GM18519 (cell line): ENCODE results near the gene LY9.

Experiments
- ATAC-seq: cut with Tn5 transposase; IDR thresholded peaks from one replicate; pipeline ENCODE4 v1.9.1; 2021; ENCODE audit warnings: mild to moderate bottlenecking, moderate library complexity; ENCODE audit not compliant: unreplicated experiment, low FRiP score

LY9 gene

GRCh38 chr1:160834945-160835565 lies 39.1 kb downstream of the LY9 start:
- ATAC-seq, result no peak

DNA sequence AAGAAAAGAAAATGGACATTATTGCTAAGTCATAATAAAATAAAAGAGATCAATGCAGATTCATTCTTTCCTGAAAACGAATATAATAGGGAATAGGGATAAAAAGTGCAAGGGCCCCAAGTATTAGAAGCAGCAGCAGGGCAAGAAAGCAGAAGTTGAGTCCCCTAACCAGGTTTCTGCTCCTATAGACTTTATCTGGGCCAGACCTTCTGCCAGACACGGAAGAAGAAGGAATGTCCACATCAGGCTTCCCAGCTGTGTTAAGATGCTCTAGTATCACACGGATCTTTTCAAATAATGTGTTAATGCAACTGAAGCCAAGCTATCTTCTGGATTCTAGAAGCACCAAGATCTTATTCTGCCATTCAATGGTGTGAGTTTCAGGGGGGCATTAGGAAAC lies 39.8 kb downstream of the LY9 start:
- ATAC-seq, result no peak

DNA sequence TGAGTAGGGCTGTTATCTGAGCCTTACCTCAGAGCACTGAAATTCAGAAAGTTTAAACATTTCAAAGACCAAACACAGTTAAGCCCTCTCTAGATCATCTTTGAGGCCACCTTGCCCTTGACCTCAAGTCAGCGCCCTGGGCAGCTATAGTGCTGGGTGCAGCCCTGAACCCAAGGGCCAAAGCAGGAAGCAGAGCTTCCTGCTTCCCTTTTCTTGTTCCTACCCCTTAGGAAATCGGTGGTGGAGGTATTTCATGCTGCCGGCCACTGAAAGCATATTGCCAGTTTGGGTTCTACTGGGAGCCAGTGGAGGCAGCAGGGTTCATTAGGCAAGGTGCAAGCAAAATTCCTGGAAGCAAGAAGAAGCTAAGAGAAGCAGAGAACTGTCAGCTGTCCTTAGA lies 40.6 kb downstream of the LY9 start:
- no peak for ATAC-seq

- no peak for ATAC-seq
Observed at GRCh38 chr1:160836981-160837557, 41.1 kb downstream of the LY9 start.

DNA sequence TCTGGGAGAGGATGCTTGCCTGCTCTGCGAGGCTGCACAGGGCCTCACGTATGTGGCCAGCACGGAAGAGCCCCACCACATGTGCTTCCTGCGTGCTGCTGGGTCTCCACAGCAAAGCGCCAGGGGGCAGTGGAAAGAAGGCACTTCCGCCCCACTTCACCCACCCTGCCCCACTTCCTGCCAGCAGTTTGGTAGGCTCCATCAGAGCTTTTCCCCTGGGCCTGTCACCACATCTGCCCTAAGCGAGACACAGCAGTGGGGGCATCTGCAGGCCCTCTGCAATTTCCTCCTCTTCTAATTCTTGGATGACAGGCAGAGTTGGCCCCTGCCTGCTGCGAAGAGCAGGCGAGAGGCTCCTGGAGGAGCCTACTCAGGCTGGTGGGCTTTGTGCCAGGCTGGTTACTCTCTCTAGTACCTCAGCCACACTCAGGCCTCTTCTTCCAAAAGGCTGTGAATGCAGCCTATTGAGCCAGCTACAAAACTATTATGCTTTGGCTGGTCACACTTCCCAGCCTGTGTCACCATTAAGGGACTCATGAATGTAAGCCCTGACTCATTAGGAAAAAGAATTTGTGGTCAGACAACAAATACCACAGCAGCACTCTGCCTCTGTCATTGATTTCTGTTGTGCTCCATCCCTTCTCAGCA lies 41.7 kb downstream of the LY9 start:
- peak; percentile 43 for ATAC-seq

DNA sequence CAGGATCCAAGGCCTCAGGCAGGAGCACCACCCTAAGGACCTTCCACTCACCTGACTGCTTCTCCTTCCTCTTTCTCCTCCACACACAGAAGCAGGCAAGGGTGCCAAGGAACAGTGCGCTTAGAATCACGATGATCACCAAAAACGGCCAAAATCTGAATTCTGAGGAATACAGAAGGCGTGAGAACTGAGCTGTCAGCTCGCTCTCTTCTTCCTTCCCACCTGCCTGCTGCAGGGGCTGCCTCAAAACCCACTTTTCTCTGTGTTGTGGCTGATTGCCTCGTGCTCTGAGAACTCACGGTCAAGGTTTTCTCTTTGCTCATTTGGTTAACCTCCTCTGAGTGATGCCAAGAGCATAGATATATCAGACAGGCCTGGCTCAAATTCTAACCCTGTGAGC lies 42.9 kb downstream of the LY9 start:
- ATAC-seq, result no peak

DNA sequence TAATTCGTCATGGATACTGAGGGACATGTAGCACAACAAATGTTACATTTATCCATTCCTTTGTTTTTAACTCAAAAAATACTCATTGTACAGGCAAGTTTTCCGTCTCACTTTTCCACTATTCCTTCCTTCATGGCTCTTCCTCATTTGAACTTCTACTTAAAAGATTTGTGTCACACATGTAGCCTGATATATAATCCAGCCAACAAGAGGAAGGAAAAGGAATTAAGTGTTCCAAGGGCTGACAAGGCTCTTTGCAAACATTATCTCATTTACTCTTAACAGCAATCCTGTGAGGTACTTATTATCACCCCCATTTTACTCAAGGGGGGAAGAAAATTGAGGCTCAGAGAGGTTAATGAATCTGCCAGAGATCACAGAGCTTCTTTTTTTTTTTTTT lies 43.8 kb downstream of the LY9 start:
- ATAC-seq, result no peak

GRCh38 chr1:160841079-160841478 lies 45.1 kb downstream of the LY9 start:
- ATAC-seq, result no peak

GRCh38 chr1:160844447-160845232 lies 48.7 kb downstream of the LY9 start:
- ATAC-seq, result no peak

- no peak for ATAC-seq
Observed at GRCh38 chr1:160846281-160846680, 50.3 kb downstream of the LY9 start.

GRCh38 chr1:160850541-160850940 lies 54.6 kb downstream of the LY9 start:
- ATAC-seq, result no peak

GRCh38 chr1:160850993-160851392 lies 55.0 kb downstream of the LY9 start:
- ATAC-seq, result no peak

- no peak for ATAC-seq
Observed at GRCh38 chr1:160853014-160853413, 57.0 kb downstream of the LY9 start.

- ATAC-seq, result no peak
Observed at GRCh38 chr1:160853754-160854153, 57.8 kb downstream of the LY9 start.

DNA sequence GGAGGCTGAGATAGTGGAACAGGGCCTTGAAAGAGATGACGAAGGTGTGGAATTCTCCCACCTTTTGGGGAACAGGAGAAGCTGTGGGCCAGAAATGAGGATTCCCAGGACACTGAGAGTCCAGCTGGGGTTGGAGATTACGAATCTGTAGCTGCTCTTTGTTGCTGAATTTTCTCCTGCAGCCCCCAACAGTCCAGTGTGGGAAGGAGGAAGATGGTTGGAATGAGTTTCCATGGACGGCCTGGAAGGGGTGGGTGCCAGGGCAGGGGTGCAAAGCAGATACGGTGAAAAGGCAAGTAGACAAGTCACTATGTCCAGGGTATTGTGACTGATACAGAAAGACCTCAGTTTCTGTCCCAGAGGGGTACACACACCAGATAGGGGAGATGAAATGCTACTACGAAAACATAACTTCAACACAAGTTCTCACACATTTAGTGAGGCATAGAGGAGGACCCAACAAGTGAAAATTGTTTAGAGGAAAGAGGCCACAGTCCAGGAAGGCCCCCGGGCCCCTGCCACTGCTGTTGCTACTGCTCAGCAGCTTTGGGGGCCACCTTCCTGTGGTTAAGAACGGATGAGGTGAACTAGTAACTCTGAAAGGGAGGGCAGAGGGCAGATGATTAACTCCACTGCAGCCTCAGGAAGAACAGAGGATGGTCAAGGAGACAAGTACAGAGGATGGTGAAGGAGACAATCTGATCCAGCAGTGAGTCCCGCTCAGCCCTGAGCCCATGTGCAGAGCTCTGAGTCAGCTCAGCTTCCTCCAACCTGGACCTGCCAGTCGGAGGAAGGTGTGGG lies 59.4 kb downstream of the LY9 start:
- no peak for ATAC-seq

DNA sequence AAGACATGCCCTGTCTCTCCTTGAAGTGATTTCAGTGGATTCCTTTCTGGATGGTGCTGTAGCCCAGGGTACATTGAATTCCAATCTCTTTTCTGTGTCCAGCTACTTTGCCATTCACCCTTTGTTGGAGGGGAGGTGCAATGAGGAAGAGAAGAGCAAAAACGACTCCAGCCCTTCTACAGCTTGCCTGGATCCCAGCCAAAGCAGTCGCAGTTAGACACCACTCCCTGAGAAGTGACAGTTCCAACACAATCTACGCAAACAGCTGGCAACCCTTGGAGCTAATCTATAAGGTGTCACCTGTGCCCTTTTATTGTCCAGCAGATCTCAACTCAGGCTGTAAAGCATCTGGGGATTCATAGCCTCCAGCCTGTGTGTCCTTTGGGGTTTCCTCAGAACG lies 62.1 kb downstream of the LY9 start:
- no peak for ATAC-seq

- no peak for ATAC-seq
Observed at GRCh38 chr1:160858507-160858906, 62.5 kb downstream of the LY9 start.

GRCh38 chr1:160859166-160859565 lies 63.2 kb downstream of the LY9 start:
- ATAC-seq, result no peak

DNA sequence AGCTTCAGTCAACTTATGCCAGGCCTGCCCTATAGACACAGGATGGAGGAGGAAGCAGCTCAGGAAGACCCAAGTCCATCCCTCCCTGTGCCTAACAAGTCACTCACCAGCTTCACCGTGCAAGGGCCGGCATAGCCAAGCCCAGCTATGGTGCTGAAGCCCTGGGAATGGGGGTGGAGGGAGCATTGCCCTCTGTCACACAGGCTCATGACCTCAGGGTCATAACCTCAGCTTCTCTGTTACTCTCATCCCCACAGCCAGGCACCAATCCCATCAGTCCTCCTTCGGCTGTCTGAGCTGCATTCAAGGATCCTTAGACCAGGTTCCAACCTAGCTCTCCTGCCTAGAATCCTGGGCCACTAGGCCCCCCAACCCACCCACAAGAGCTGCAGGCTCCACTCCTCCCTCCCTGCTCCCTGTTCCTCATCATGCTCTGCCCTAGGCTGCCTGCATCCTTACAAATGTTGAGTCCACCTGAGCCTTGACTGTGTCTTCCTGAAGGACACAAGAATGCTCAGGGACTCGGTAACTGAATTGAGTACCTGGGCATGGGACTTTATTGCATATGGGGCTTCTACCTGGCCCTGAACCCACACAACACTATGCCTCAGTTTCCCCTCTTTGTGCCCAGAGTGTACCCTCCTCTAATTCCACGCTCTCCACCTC lies 65.0 kb downstream of the LY9 start:
- no peak for ATAC-seq
